CD14-positive monocyte (primary cell): ENCODE measurements around the gene C19orf38. TPM values are rescaled to one million over a fixed set of nuclear protein-coding genes. Genes with fewer than 3 reads are reported as not detected.

Experiments
- DNase-seq, 3 donors: peaks; one replicate each; pipeline ENCODE4 v3.0.0-alpha.2; 2011 to 2022
- H2AFZ ChIP-seq: 2 replicates; pipeline ENCODE4 v1.6.0; 2012; ENCODE audit warnings: mild to moderate bottlenecking, low read depth, low read length, inconsistent platforms; ENCODE audit not compliant: insufficient read depth, poor library complexity, severe bottlenecking
- H3K27ac ChIP-seq, 2 donors: 1 replicate in 1 of 2; 2 replicates in 1 of 2; pipeline ENCODE4 v1.5.1; 2012 to 2013; ENCODE audit warnings: low read length in 2 of 2, control low read depth in 1 of 2, inconsistent platforms in 1 of 2, low read depth in 1 of 2, mild to moderate bottlenecking in 1 of 2
- H3K27me3 ChIP-seq, 2 donors: one replicate each; pipeline versions ENCODE4 v1.6.0 to v1.6.1; 2011 to 2013; ENCODE audit warnings: low read length in 2 of 2; ENCODE audit not compliant: control insufficient read depth in 2 of 2, insufficient read depth in 2 of 2
- H3K36me3 ChIP-seq, 2 donors: replicated peaks in 1 of 2; 1 replicate in 1 of 2; 2 replicates in 1 of 2; pipeline versions ENCODE4 v1.5.1 to v1.6.1; 2012 to 2013; ENCODE audit warnings: low read length in 2 of 2, control low read depth in 1 of 2, inconsistent platforms in 1 of 2, mild to moderate bottlenecking in 1 of 2; ENCODE audit not compliant: insufficient read depth in 2 of 2, control insufficient read depth in 1 of 2
- H3K4me1 ChIP-seq, 2 donors: 1 replicate in 1 of 2; 2 replicates in 1 of 2; pipeline versions ENCODE4 v1.5.1 to v1.6.1; 2012 to 2013; ENCODE audit warnings: low read length in 2 of 2, control low read depth in 1 of 2, inconsistent platforms in 1 of 2, mild to moderate bottlenecking in 1 of 2, moderate library complexity in 1 of 2; ENCODE audit not compliant: insufficient read depth in 2 of 2, control insufficient read depth in 1 of 2
- H3K4me2 ChIP-seq: replicated peaks from 2 replicates; pipeline ENCODE3; 2012; ENCODE audit warnings: low read length, moderate library complexity, mild to moderate bottlenecking; ENCODE audit not compliant: poor library complexity, severe bottlenecking; ENCODE audit errors: extremely low read depth
- H3K4me3 ChIP-seq, 3 experiments: fragments of 200-600 bp in 1 of 3; sonication (generic) in 1 of 3; replicated peaks in 1 of 3; 1 replicate in 2 of 3; 2 replicates in 1 of 3; pipeline ENCODE4 v1.5.1; 2011 to 2013; ENCODE audit warnings: low read length in 3 of 3, mild to moderate bottlenecking in 3 of 3, control low read depth in 2 of 3, low read depth in 2 of 3, inconsistent platforms in 1 of 3, moderate library complexity in 1 of 3
- H3K79me2 ChIP-seq: 2 replicates; pipeline ENCODE4 v1.6.0; 2012; ENCODE audit warnings: mild to moderate bottlenecking, control low read depth, inconsistent platforms, low read length, moderate library complexity; ENCODE audit not compliant: insufficient read depth
- H3K9ac ChIP-seq: 2 replicates; pipeline ENCODE4 v1.6.0; 2017; ENCODE audit warnings: low read length, mild to moderate bottlenecking; ENCODE audit not compliant: insufficient read depth, poor library complexity, severe bottlenecking
- H3K9me3 ChIP-seq, 2 donors: replicated peaks in 1 of 2; 1 replicate in 1 of 2; 2 replicates in 1 of 2; pipeline versions ENCODE4 v1.5.1 to v1.6.1; 2012 to 2013; ENCODE audit warnings: low read length in 2 of 2, control low read depth in 1 of 2; ENCODE audit not compliant: control insufficient read depth in 1 of 2, insufficient read depth in 1 of 2
- H4K20me1 ChIP-seq: 2 replicates; pipeline ENCODE4 v1.6.0; 2012; ENCODE audit warnings: mild to moderate bottlenecking, low read length, control low read depth, moderate library complexity; ENCODE audit not compliant: insufficient read depth
- H3K27ac Mint-ChIP-seq, 7 donors: one replicate each; pipeline ENCODE4 v1.8.0; 2020; ENCODE audit warnings: mild to moderate bottlenecking in 7 of 7, mixed read lengths in 7 of 7, moderate library complexity in 6 of 7, inconsistent platforms in 2 of 7
- H3K27me3 Mint-ChIP-seq, 3 donors: one replicate each; pipeline ENCODE4 v1.8.0; 2021 to 2022; ENCODE audit warnings: low read depth in 3 of 3, mild to moderate bottlenecking in 3 of 3, mixed read lengths in 3 of 3, moderate library complexity in 3 of 3, inconsistent platforms in 1 of 3
- H3K36me3 Mint-ChIP-seq, 2 donors: one replicate each; pipeline ENCODE4 v1.8.0; 2020; ENCODE audit warnings: mixed read lengths in 2 of 2, inconsistent platforms in 1 of 2, mild to moderate bottlenecking in 1 of 2
- H3K4me1 Mint-ChIP-seq: one replicate; pipeline ENCODE4 v1.8.0; 2020; ENCODE audit warnings: mild to moderate bottlenecking, mixed read lengths
- H3K4me3 Mint-ChIP-seq, 2 donors: one replicate each; pipeline ENCODE4 v1.8.0; 2020; ENCODE audit warnings: mild to moderate bottlenecking in 2 of 2, mixed read lengths in 2 of 2, moderate library complexity in 1 of 2
- H3K9me3 Mint-ChIP-seq, 7 donors: one replicate each; pipeline ENCODE4 v1.8.0; 2020 to 2022; ENCODE audit warnings: mixed read lengths in 7 of 7, mild to moderate bottlenecking in 6 of 7, moderate library complexity in 6 of 7, inconsistent platforms in 2 of 7
- CTCF ChIP-seq: fragments of 200-600 bp; IDR thresholded peaks from one replicate; pipeline ENCODE4 v1.8.0; 2022; ENCODE audit warnings: antibody characterized with exemption, mild to moderate bottlenecking
- WGBS: methylation state at CpG from one replicate; pipeline ENCODE4 v1.1.5; 2013; ENCODE audit warnings: missing lambda C conversion rate; ENCODE audit not compliant: insufficient coverage; 5-methylcytosine and 5-hydroxymethylcytosine counted together
- intact Hi-C, 2 donors: fragments of 100-400 bp; cut with micrococcal nuclease; formaldehyde crosslinking; loops; one replicate each; pipeline versions ENCODE4 v1.15.0 to v1.15.1; 2023
- polyA plus RNA-seq, 3 donors: library from polyadenylated mRNA; depleted of rRNA in 1 of 3; unstranded in 2 of 3; stranded (reverse) in 1 of 3; fragments of 300-500 nt in 2 of 3; fragments of >200 nt in 1 of 3; fragmentation: Illumina TruSeq in 2 of 3; gene quantifications; 1 replicate in 2 of 3; 2 replicates in 1 of 3; pipeline ENCODE4 v1.2.3, GENCODE V29; 2012 to 2021

Gene C19orf38
- polyA plus RNA-seq, 3 donors, result 134 to 174 (median 149) TPM

GRCh38 chr19:10898633-10899032 is 50.4 kb downstream of the C19orf38 start:
- Histone ChIP-seq H3K79me2 (peaks cover 5% of the 10 kb centered on the region), H3K4me1 (peaks cover 7 to 11% of the 10 kb centered on the region in 2 donors), H2AFZ (no peak overlapping the region), H3K27ac (no peak overlapping the region), H4K20me1 (peaks cover 45% of the 10 kb centered on the region), H3K36me3 (no peaks in the 10 kb centered on the region), H3K27me3 (no peaks in the 10 kb centered on the region), H3K4me3 (no peak overlapping the region), H3K9ac (no peak overlapping the region), H3K9me3 (no peaks in the 10 kb centered on the region), H3K4me2 (no peak overlapping the region)
- intact Hi-C loops, result no loop called here
- 99% methylated on average over 8 of the region's 10 CpGs for WGBS
- Mint-ChIP-seq H3K9me3 (peaks cover 0 to 6% (median 2%) of the 10 kb centered on the region in 7 donors), H3K27me3 (peaks cover 0 to 2% (median 1%) of the 10 kb centered on the region in 3 donors), H3K36me3 (peaks cover 0 to 12% of the 10 kb centered on the region in 2 donors), H3K27ac (peak overlapping the region in 2 of 7 donors; percentile 57 to 83), H3K4me3 (no peak overlapping the region), H3K4me1 (peaks cover 11% of the 10 kb centered on the region)
- TF ChIP-seq CTCF, result no peak
- no peak for DNase-seq

GRCh38 chr19:10899151-10899653 is 51.0 kb downstream of the C19orf38 start:
- WGBS, result 96% methylated on average over 8 of the region's 10 CpGs
- H3K27ac Mint-ChIP-seq, result no peak overlapping the region

More at GRCh38 chr19:10899151-10899653, 51.0 kb downstream of the C19orf38 start:
- no peak for TF ChIP-seq CTCF
- H3K9me3 Mint-ChIP-seq, result peaks cover 0 to 6% (median 2%) of the 10 kb centered on the region in 7 donors
- Histone ChIP-seq H3K27me3 (no peaks in the 10 kb centered on the region), H3K4me2 (no peak overlapping the region), H4K20me1 (peaks cover 40% of the 10 kb centered on the region), H3K27ac (no peak overlapping the region), H3K4me3 (no peak overlapping the region), H3K79me2 (peaks cover 5% of the 10 kb centered on the region), H3K4me1 (peaks cover 7 to 11% of the 10 kb centered on the region in 2 donors), H2AFZ (no peak overlapping the region), H3K9me3 (no peaks in the 10 kb centered on the region), H3K36me3 (no peaks in the 10 kb centered on the region), H3K9ac (no peak overlapping the region)
- peaks cover 11% of the 10 kb centered on the region for H3K4me1 Mint-ChIP-seq
- intact Hi-C loops, result no loop called here
- no peak overlapping the region for H3K4me3 Mint-ChIP-seq
- no peak for DNase-seq
- H3K36me3 Mint-ChIP-seq, result peaks cover 0 to 8% of the 10 kb centered on the region in 2 donors
- peaks cover 0 to 2% (median 1%) of the 10 kb centered on the region in 3 donors for H3K27me3 Mint-ChIP-seq
